ENCODE measurements around the gene SLC30A5. TPM values are rescaled to one million over a fixed set of nuclear protein-coding genes. Genes with fewer than 3 reads are reported as not detected.

SLC30A5 gene
- 87.1 and 109 TPM in 2 replicates for total RNA-seq

DNA sequence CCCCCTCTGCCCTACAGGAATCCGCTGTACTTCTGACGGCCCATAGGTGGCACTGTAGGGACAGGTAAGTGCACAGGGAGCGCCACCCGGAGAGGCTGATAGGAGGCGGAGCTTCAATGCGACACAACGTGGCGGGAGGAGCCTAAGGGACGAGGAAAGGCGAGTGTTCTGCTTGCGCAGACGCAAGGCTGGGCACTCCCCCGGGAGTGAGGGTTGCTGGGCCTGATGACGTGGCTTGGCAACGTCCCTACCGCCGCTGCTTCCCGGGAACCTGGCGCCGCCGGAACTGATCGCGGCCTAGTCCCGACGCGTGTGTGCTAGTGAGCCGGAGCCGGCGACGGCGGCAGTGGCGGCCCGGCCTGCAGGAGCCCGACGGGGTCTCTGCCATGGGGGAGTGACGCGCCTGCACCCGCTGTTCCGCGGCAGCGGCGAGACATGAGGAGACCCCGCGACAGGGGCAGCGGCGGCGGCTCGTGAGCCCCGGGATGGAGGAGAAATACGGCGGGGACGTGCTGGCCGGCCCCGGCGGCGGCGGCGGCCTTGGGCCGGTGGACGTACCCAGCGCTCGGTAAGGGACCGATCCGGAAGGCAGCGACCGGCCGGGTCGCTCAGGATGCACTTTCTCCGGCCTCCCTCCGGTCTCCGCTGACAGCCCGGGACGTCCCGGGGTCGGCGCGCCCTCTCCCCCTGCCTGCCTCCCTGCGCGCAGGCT lies at the start of gene SLC30A5:
SLC30A5 (plus strand) TSS at position 244 of the 712 bp plus-strand sequence; CDS start at position 486, 242 bp downstream.

GRCh38 chr5:69166686-69167492 lies 73.1 kb downstream of the SLC30A5 start, which contains the start of gene CCNB1:
CCNB1 (plus strand) TSS chr5:69167150; CDS start chr5:69167263, 113 bp downstream.

Other genes starting within 250 kb of the SLC30A5 start
- 16.3 and 46.4 TPM in 2 replicates for gene CCNB1, start 73.1 kb downstream of the SLC30A5 start, total RNA-seq
- 3.2 and 8.1 TPM in 2 replicates for gene CENPH, start 95.6 kb downstream of the SLC30A5 start, total RNA-seq
- gene CDK7, start 140.9 kb downstream of the SLC30A5 start, total RNA-seq, result 39.5 and 55.9 TPM in 2 replicates
- 5.2 and 5.3 TPM in 2 replicates for gene CCDC125, start 238.8 kb downstream of the SLC30A5 start, total RNA-seq

All from smooth muscle cell of the pulmonary artery (primary cell).